ENCODE measurements around the gene JARID2.

GRCh38 chr6:15534974-15535373 lies 289.1 kb downstream of the JARID2 start:
- TF ChIP-seq SP4 (IDR thresholded peaks at IDR 0.05; ENCODE audit: low read length) (no peak), EZH2 (IDR thresholded peaks at IDR 0.05; ENCODE audit: low read depth, low read length, severe bottlenecking) (no peak), CTCF (IDR thresholded peaks at IDR 0.05; ENCODE audit: control extremely low read depth in 1 of 3, insufficient read depth in 1 of 3, low read depth in 1 of 3, low read length in 3 of 3) (no peak), YY1 (IDR thresholded peaks at IDR 0.05; ENCODE audit: low read depth, low read length) (no peak), FOSL1 (IDR thresholded peaks at IDR 0.05; ENCODE audit: insufficient read depth, low read depth, low read length) (no peak), CBX5 (IDR thresholded peaks at IDR 0.05; ENCODE audit: low read depth, low read length) (no peak), BRCA1 (IDR thresholded peaks at IDR 0.05; ENCODE audit: low read depth, low read length) (no peak), CREB1 (IDR thresholded peaks at IDR 0.05) (no peak), ASH2L (IDR thresholded peaks at IDR 0.05; ENCODE audit: low read length) (no peak), SIN3A (conservative IDR thresholded peaks at IDR 0.05 in 1 of 2, IDR thresholded peaks at IDR 0.05 in 1 of 2; ENCODE audit: low read depth in 1 of 2, low read length in 2 of 2) (no peak), ATF2 (IDR thresholded peaks at IDR 0.05; ENCODE audit: low read length) (no peak), ZNF274 (IDR thresholded peaks at IDR 0.05; ENCODE audit: borderline replicate concordance, extremely low read depth, low read length) (no peak), POLR2A (IDR thresholded peaks at IDR 0.05; ENCODE audit: control extremely low read depth in 1 of 2, low read depth in 2 of 2, low read length in 2 of 2) (no peak), ATF3 (IDR thresholded peaks at IDR 0.05; ENCODE audit: insufficient read depth, low read depth, low read length) (no peak)
